Activated T-helper 17 cell treated with anti-CD3 and anti-CD28 coated beads, Interleukin-2, amount 50 U/mL, for 72 hours (primary cell): ENCODE measurements around the gene MRPL10. TPM values are rescaled to one million over a fixed set of nuclear protein-coding genes. Genes with fewer than 3 reads are reported as not detected.

ENCODE experiments used
- ATAC-seq: fragments of 150-1000 bp; cut with Tn5 transposase; replicated peaks from 2 replicates; pipeline ENCODE4 v1.10.0; 2021; ENCODE audit warnings: mild to moderate bottlenecking, moderate library complexity
- H3K27ac Mint-ChIP-seq: one replicate; pipeline ENCODE4 v1.8.0; 2022; ENCODE audit warnings: mixed read lengths
- H3K27me3 Mint-ChIP-seq: one replicate; pipeline ENCODE4 v1.8.0; 2022; ENCODE audit warnings: mixed read lengths
- H3K36me3 Mint-ChIP-seq: one replicate; pipeline ENCODE4 v1.8.0; 2022; ENCODE audit warnings: low read depth, mild to moderate bottlenecking, mixed read lengths
- H3K4me1 Mint-ChIP-seq: one replicate; pipeline ENCODE4 v1.8.0; 2022; ENCODE audit warnings: mixed read lengths
- H3K4me3 Mint-ChIP-seq: one replicate; pipeline ENCODE4 v1.8.0; 2022; ENCODE audit warnings: mild to moderate bottlenecking, mixed read lengths
- H3K9me3 Mint-ChIP-seq: one replicate; pipeline ENCODE4 v1.8.0; 2022; ENCODE audit warnings: mixed read lengths
- total RNA-seq, 2 donors: library from RNA; stranded (reverse); gene quantifications; one replicate each; pipeline ENCODE4 v1.2.3, GENCODE V29; 2022

Gene MRPL10
- total RNA-seq, 2 donors from 2014 or later: 58.0 to 58.8 TPM

DNA sequence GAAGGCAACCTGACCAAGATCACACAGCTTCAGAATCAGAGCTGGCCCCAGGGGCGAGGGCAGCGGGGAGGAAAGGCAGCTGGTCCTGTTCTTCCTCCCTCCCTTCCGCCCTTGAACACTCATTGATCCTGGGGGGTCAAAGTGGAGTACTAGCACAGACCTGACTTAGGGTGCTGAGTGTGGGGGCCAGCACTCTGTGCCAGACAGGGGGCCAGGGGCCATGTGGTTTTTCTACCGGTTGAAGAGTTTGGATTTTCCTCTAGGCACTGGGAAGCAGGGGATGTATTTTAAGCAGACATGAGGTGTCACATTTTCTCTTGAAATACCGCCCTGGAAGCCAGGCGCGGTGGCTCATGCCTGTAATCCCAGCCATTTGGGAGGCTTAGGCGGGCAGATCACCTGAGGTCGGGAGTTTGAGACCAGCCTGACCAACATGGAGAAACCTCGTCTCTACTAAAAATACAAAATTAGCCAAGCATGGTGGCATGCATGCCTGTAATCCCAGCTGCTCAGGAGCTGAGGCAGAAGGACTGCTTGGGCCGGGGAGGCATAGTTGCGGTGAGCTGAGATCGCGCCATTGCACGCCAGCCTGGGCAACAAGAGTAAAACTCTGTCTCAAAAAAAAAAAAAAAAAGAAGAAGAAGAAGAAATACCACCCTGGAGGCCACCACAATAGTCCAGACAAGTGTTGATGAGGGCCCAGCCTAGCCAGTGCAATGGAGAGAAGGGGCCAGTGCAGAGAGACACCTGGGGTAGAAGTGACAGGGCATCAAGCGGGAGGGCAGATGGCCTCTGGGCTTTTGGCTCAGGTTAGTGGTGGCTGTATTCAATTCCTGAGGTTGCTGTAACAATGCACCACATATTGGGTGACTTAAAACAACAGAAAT lies 25.1 kb downstream of the MRPL10 start:
- no peak for ATAC-seq
- H3K4me1 Mint-ChIP-seq: peaks cover 13% of the 10 kb centered on the region
- H3K27ac Mint-ChIP-seq: no peak overlapping the region
- peaks cover 32% of the 10 kb centered on the region for H3K36me3 Mint-ChIP-seq
- no peak overlapping the region for H3K4me3 Mint-ChIP-seq
- H3K27me3 Mint-ChIP-seq: no peaks in the 10 kb centered on the region
- H3K9me3 Mint-ChIP-seq: no peaks in the 10 kb centered on the region

DNA sequence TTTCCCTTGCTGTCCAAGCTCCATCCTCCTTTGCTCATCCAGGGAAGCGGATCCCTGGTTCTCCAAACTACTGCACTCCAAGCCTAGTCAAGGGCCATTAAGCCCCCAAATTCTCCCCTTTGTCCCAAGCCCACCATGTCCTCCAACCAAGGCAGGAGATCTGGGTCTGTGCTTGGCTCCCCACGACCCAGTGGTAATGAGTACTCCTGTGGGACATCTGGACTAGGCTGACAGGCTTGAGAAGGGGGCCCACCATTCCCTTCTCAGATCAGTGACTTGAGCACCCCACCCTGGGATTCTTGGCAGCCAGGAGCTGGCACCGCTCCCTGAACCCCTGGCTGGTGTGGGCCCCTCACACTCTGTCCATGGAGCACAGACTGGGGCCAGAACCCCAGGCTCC lies 26.9 kb downstream of the MRPL10 start:
- H3K4me3 Mint-ChIP-seq: no peak overlapping the region
- H3K36me3 Mint-ChIP-seq: peaks cover 20% of the 10 kb centered on the region
- H3K27ac Mint-ChIP-seq: peak overlapping the region; percentile 28
- H3K4me1 Mint-ChIP-seq: no peaks in the 10 kb centered on the region
- no peaks in the 10 kb centered on the region for H3K9me3 Mint-ChIP-seq
- ATAC-seq: no peak
- no peaks in the 10 kb centered on the region for H3K27me3 Mint-ChIP-seq

DNA sequence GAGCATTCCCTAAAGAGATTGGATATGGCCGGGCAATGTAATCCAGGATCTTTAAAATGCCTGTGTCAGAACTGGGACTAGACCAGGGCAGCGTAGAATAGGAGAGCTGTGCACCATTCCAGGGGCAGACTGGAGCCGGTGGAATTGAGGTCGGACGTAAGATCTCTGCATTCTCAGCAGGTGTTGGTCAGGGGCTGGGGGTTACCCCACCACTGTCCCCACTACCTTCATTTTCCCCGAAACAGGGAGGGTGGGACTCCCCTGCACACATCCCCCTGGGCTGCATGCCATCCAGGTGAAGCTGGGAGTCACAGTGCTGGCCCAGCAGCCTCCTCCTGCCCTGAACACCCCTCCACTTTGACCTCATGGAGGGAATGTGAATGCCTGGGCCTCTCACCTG lies 27.6 kb downstream of the MRPL10 start:
- Mint-ChIP-seq H3K27ac (no peak overlapping the region), H3K4me3 (no peak overlapping the region), H3K36me3 (peaks cover 15% of the 10 kb centered on the region), H3K4me1 (no peaks in the 10 kb centered on the region), H3K9me3 (no peaks in the 10 kb centered on the region), H3K27me3 (no peaks in the 10 kb centered on the region)
- ATAC-seq: no peak

DNA sequence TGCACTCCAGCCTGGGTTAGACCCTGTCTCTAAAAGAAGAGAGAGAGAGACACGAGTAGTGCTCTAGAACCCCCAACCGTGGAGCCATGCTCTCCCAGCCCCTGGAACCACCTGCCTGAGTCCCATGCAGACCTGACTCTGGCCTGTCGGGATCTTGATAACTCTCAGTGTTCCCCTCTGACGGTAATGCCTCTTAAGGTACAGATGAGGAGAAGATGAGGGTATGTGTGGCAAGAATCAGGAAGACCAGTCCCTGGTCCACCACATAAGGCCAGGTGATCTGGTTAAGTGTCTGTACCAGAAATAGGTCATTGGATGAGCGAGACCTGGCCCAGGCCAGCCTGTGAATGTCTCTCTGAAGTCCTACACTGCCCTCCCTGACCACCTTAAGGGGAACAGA lies 28.1 kb downstream of the MRPL10 start:
- Mint-ChIP-seq H3K27ac (no peak overlapping the region), H3K36me3 (peaks cover 10% of the 10 kb centered on the region), H3K4me1 (no peaks in the 10 kb centered on the region), H3K9me3 (no peaks in the 10 kb centered on the region), H3K4me3 (no peak overlapping the region), H3K27me3 (no peaks in the 10 kb centered on the region)
- no peak for ATAC-seq

DNA sequence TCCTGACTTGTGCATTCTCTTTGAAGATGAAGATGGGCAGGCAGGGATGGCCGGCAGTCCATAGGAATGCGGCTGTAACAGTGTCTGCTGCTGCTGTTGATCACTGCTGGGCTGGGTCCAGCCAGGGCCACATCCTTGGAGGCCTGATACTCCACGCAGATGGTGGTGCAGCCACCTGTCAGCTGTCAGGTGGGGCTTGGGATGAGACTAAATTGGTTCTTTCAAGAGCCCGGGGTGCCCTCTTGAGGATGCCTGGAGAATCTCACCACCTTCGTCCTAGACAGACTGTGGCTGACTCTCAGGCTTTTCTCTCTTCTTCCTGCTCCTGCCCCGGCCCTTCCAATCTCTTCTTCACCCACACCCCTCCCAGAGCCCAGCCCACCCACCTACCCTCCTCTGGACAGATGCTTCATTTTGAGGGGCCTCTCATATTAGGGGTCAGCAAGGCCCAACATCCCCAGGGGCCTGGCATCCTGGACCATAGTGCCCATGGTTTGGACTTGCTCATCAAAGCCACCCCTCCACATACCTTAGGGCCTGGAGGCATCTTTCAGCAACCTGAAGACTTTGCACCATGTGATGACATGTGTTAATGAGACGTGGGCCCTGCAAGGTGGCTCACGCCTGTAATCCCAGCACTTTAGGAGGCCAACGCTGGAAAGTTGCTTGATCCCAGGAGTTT lies 28.9 kb downstream of the MRPL10 start:
- Mint-ChIP-seq H3K36me3 (peaks cover 4% of the 10 kb centered on the region), H3K4me3 (no peak overlapping the region), H3K9me3 (no peaks in the 10 kb centered on the region), H3K27ac (no peak overlapping the region), H3K27me3 (peaks cover 6% of the 10 kb centered on the region), H3K4me1 (no peaks in the 10 kb centered on the region)
- peak; percentile 91 for ATAC-seq

DNA sequence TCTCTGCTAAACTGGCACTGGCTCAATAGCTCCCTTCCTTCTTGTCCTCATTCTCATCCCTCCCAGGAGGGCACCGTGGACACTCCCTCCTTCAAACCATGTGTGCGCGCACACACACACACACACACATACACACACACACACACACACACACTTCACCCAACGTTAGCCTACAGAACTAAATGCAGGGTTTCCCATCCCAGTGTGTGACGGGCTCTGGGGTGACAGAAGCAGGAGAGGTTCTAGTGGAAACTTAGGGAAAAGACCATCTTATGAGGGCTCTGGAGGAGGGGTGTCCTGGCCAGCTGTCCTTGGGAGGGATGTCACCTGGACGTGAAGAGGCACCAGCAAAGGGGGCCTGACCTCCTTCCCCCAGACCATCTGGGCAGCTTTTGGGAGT lies 29.4 kb downstream of the MRPL10 start:
- peaks cover 8% of the 10 kb centered on the region for H3K27me3 Mint-ChIP-seq
- no peaks in the 10 kb centered on the region for H3K36me3 Mint-ChIP-seq
- no peaks in the 10 kb centered on the region for H3K9me3 Mint-ChIP-seq
- H3K4me3 Mint-ChIP-seq: no peak overlapping the region
- no peaks in the 10 kb centered on the region for H3K4me1 Mint-ChIP-seq
- no peak for ATAC-seq
- no peak overlapping the region for H3K27ac Mint-ChIP-seq

DNA sequence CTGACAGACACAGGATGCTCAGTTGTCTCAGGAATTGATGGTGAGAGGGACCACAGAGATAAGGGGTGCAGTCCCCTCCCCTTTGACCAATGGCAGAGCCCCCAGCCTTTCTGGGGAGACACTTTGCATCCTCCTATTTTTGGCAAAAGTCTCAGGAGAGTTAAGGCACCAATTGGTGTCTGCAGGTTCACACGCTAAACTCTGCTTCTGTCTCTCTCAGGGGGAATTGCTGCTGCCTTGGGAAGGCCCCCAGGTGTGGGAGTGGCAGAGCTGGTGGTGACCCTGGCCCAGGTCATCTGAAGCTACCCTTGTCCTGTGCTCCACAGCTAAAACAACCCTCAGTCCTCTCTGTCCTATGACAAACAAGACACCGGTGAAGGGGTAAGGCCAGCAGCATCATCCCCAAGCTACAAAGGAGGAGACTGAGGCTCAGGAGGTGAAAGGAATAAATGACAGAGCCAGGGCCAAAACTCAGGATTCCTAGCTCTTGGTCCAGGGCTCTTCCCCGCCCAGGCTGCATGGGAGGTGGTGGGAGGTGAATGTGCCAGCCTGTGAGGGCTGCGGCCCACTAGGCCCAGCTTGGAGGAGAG lies 30.1 kb downstream of the MRPL10 start:
- no peak overlapping the region for H3K27ac Mint-ChIP-seq
- no peak overlapping the region for H3K4me3 Mint-ChIP-seq
- peaks cover 8% of the 10 kb centered on the region for H3K27me3 Mint-ChIP-seq
- H3K9me3 Mint-ChIP-seq: no peaks in the 10 kb centered on the region
- no peaks in the 10 kb centered on the region for H3K36me3 Mint-ChIP-seq
- H3K4me1 Mint-ChIP-seq: no peaks in the 10 kb centered on the region
- ATAC-seq: no peak

DNA sequence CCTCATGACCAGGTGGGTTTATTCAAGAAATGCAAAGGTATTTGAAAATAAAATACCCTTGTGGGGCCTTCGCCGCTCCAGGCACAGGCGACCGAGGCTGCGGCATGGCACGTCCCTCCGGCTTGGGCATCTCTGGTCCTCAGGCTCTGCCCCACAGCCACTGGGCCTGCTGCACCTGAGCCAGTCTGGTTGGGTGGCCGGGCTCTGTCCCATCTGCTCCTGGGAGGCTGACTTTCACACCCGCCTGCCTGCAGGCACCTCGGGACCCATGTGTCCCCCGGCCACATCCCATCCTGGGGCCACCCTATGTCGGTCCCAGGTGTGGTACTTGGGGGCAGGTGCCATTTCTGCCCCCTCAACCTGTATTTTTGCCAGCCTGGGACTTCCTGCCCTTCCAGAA lies 30.7 kb downstream of the MRPL10 start:
- no peaks in the 10 kb centered on the region for H3K4me1 Mint-ChIP-seq
- no peak overlapping the region for H3K27ac Mint-ChIP-seq
- H3K4me3 Mint-ChIP-seq: no peak overlapping the region
- H3K27me3 Mint-ChIP-seq: peaks cover 8% of the 10 kb centered on the region
- no peak for ATAC-seq
- H3K36me3 Mint-ChIP-seq: no peaks in the 10 kb centered on the region
- no peaks in the 10 kb centered on the region for H3K9me3 Mint-ChIP-seq

DNA sequence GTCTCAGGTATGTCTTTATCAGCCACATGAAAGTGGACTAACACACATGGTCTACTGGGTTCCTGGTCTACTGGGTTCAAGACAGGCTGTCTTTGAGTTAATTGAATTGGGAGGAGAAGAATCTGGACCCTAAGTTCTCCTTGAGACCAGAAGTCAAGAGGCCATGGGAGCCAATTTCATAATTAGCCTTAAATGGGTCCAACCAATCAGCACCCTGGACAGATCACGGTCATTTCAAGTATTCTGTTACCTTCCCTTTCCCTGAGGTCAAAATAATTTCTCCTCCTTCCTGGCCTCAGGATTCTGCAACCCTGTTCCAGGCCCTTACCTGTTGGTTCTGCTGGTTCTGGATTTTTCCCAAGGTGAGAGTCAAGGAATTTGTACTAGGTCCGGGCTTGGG lies 33.5 kb downstream of the MRPL10 start:
- H3K27me3 Mint-ChIP-seq: peaks cover 22% of the 10 kb centered on the region
- H3K27ac Mint-ChIP-seq: no peak overlapping the region
- no peaks in the 10 kb centered on the region for H3K9me3 Mint-ChIP-seq
- no peaks in the 10 kb centered on the region for H3K36me3 Mint-ChIP-seq
- H3K4me3 Mint-ChIP-seq: no peak overlapping the region
- no peaks in the 10 kb centered on the region for H3K4me1 Mint-ChIP-seq
- ATAC-seq: no peak

DNA sequence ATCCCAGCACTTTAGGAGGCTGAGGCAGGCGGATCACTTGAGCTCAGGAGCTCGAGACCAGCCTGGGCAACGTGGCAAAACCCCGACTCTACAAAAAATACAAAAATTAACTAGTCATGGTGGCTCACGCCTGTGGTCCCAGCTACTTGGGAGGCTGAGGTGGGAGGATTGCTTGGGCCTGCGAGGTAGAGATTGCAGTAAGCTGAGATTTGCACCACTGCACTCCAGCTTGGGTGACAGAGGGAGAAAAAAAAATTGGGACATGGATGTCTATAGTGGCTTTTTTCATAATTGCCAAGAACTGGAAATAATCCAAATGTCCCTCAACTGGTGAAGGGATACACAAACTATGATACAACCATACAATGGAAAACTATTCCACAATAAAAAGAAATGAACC lies 38.4 kb downstream of the MRPL10 start:
- no peak overlapping the region for H3K4me3 Mint-ChIP-seq
- H3K27ac Mint-ChIP-seq: no peak overlapping the region
- ATAC-seq: no peak
- no peaks in the 10 kb centered on the region for H3K36me3 Mint-ChIP-seq
- H3K27me3 Mint-ChIP-seq: peaks cover 51% of the 10 kb centered on the region
- no peaks in the 10 kb centered on the region for H3K4me1 Mint-ChIP-seq
- no peaks in the 10 kb centered on the region for H3K9me3 Mint-ChIP-seq

DNA sequence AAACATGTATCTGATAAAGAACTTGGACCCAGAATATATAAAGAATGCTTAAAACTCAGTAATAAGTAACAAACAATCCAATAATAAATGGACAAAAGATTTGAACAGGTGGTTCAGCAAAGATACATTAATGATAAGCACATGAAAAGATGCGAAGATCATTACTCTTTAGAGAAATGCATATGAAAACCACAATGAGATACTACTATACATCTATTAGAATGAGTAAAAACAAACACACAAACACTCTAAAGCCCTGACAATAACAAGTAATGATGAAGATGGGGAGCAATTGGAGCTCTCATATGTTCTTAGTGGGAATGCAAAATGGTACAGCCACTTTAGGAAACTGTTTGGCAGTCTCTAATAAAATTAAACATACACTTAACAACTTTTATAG lies 38.9 kb downstream of the MRPL10 start:
- Mint-ChIP-seq H3K36me3 (no peaks in the 10 kb centered on the region), H3K27me3 (peaks cover 50% of the 10 kb centered on the region), H3K4me1 (no peaks in the 10 kb centered on the region)

DNA sequence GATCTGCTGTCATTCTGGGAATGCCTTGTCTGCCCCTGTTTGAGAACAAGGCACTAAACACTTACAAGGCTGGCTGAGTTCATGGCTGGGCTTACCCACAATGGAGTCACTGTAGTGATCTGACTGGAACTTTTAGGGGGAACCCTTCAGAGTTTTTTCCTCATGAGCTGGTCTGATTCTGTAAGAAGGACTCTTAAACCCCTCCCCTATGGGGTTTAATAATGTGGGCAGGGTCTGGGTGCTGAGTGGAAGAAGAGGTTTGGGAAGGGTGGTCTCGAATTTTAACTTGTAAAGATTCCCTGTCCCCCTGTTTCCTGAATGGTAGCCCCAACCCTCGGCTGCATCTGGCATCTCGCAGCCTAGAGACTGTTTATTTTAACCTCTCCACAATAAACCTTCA lies 40.3 kb downstream of the MRPL10 start:
- H3K4me1 Mint-ChIP-seq: no peaks in the 10 kb centered on the region
- H3K36me3 Mint-ChIP-seq: no peaks in the 10 kb centered on the region
- H3K27me3 Mint-ChIP-seq: peaks cover 48% of the 10 kb centered on the region
- peak overlapping the region; percentile 46 for H3K27ac Mint-ChIP-seq
- peak overlapping the region; percentile 70 for H3K4me3 Mint-ChIP-seq
- no peak for ATAC-seq
- H3K9me3 Mint-ChIP-seq: no peaks in the 10 kb centered on the region

More for the DNA sequence above, 38.9 kb downstream of the MRPL10 start:
- no peak for ATAC-seq
- Mint-ChIP-seq H3K4me3 (no peak overlapping the region), H3K27ac (no peak overlapping the region), H3K9me3 (no peaks in the 10 kb centered on the region)

DNA sequence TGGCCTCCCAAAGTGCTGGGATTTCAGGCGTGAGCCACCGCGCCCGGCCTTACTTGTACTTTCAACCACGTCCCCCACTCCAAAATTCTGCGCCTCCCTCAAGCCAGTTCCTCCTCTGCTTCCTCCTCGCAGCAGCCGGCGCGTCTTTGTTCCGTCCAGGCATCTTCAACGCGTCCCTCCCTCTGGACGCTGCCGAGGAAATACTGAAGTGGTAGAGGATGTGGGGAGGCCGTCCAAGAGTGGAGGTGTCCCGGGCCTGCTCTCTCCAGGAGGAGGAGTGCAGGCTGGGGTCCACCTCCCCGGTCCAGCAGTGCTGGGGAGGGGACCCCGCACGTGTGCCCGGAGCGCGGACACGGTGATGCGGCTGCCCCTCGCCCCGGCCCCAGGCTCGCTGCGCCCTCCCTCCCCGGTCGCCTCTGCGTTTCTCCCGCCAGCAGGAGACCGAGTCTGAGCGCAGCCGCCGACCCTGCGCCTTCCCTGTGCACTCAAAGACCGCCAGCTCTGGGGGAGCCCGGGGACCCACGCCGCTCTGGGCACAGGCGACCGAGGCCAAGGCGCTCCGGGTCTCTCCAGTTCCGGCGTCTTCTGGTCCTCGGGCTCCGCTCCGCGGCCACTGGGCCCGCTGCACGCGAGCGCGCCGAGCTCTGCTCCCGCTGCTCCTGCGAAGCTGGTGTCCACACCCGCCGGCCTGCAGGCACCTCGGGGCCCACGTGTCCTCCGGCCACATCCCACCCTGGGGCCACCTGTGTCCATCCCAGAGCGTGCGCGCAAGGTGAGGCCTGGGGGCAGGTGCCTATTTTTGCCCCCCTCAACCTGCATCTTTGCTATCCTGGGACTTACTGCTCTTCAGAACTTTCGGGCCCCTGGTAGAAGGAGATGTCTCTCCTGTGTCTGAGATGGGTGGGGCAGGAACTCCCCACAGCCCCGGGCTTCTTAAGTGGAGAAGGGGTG lies 41.5 kb downstream of the MRPL10 start:
- ATAC-seq: peak; percentile 97
- H3K36me3 Mint-ChIP-seq: no peaks in the 10 kb centered on the region
- H3K4me1 Mint-ChIP-seq: no peaks in the 10 kb centered on the region

DNA sequence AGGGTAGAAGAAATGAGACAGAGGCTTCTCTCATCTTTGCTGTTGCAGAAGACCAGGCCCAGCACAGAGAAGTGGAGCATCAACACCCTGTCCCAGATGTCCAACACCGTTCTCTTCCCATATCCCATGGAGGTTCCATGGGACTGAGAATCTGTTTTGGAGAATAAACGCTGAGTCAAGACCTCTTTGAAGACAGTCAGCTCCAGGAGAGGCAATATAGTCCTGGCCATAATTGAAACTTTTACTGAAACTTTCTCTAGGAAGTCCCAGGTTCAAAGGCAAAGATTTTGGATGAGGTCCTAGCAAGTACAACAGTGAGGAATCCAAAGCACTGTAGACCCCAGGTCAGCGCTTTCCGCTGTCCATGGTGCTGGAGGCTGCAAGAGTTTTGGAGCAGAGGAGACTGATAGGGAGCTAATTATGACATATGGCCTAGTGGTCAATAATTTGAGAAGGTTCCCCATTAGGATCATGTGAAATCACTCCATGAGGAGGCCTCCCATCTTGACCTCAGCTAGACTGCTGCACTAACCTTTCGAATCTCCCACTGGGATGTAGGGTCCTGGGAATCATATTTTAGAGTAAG lies 45.7 kb downstream of the MRPL10 start:
- peaks cover 39% of the 10 kb centered on the region for H3K27me3 Mint-ChIP-seq
- H3K36me3 Mint-ChIP-seq: no peaks in the 10 kb centered on the region
- H3K4me3 Mint-ChIP-seq: no peak overlapping the region
- no peaks in the 10 kb centered on the region for H3K4me1 Mint-ChIP-seq
- H3K9me3 Mint-ChIP-seq: no peaks in the 10 kb centered on the region
- no peak overlapping the region for H3K27ac Mint-ChIP-seq
- ATAC-seq: no peak

More for the DNA sequence above, 41.5 kb downstream of the MRPL10 start:
- peak overlapping the region; percentile 70 for H3K4me3 Mint-ChIP-seq
- peaks cover 44% of the 10 kb centered on the region for H3K27me3 Mint-ChIP-seq
- no peaks in the 10 kb centered on the region for H3K9me3 Mint-ChIP-seq
- no peak overlapping the region for H3K27ac Mint-ChIP-seq
